ENCODE measurements around the gene KRT33A. TPM values are rescaled to one million over a fixed set of nuclear protein-coding genes. Genes with fewer than 3 reads are reported as not detected.

Gene KRT33A
- total RNA-seq, 4 donors from 2014 or later: 0.21 to 2.7 (median 1.9) TPM; not detected in 1

DNA sequence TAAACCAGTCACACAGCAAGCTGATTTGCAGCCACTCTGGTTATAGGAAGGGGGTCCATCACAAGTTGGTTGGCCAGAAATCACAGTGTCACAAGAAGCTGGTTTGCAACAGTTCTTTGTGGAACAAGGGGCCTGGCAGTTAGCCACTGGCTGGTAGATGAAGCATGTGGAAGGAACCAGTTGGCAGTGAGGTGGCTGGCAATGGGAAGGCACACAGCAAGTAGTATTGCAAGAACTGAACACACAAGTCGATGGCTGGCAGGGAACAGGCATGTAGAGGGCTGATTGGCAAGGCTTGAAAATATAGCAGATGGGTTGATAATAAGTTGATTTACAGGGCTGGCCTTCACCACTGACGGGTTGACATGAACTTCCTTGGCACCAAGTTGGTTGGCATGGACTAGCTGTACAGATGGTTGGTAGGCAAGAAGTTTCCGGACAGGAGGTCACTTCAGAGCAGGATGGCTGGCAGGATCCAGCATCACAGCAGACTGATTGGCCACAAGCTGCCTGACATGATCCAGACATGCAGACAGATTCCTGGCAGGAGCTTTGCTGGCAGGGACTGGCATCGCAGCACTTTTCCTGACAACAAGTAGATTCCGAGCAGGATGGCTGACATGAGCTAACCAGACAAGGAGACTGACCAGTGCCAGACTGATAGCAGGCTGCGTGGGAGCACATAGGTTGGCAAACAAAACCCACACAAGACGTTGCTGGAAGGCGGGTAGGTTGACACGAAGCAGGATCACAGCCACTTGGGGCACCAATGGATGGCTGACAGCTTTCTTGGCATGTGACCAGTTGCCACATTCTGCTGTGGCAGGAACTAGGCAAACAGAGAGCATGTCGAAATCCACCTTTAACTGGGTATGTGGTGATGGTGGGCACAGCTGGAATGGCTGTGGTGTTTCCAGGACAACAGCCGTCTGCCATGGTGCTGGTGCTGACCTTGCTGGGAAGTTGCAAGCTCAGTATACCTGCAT lies 48.4 kb downstream of the KRT33A start, which contains the start of gene KRTAP29-1:
Gene KRTAP29-1 (minus strand): TSS at position 936 of the 986 bp plus-strand sequence. CDS start 0 bp downstream, at position 936.
- WGBS, 2 donors: 46 to 51% methylated on average over 8 to 10 of the region's 11 CpGs
- H3K36me3 ChIP-seq: no peaks in the 10 kb centered on the region
- intact Hi-C loops (cut with DNase I): no loop called here
- TF ChIP-seq POLR2A (IDR thresholded peaks at IDR 0.05): no peak
- TF ChIP-seq, protein P1, sequence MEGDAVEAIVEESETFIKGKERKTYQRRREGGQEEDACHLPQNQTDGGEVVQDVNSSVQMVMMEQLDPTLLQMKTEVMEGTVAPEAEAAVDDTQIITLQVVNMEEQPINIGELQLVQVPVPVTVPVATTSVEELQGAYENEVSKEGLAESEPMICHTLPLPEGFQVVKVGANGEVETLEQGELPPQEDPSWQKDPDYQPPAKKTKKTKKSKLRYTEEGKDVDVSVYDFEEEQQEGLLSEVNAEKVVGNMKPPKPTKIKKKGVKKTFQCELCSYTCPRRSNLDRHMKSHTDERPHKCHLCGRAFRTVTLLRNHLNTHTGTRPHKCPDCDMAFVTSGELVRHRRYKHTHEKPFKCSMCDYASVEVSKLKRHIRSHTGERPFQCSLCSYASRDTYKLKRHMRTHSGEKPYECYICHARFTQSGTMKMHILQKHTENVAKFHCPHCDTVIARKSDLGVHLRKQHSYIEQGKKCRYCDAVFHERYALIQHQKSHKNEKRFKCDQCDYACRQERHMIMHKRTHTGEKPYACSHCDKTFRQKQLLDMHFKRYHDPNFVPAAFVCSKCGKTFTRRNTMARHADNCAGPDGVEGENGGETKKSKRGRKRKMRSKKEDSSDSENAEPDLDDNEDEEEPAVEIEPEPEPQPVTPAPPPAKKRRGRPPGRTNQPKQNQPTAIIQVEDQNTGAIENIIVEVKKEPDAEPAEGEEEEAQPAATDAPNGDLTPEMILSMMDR (IDR thresholded peaks at IDR 0.05): no peak
- DNase-seq: no peak
- H3K9me3 ChIP-seq: no peaks in the 10 kb centered on the region
- H3K4me1 ChIP-seq: peaks cover 0 to 23% (median 4%) of the 10 kb centered on the region in 3 donors
- H3K27me3 ChIP-seq: no peaks in the 10 kb centered on the region
- H3K27ac ChIP-seq: peak within 1 kb of the TSS in 3 of 4 donors; percentile 40 to 58 (median 56)
- no peak within 1 kb of the TSS for H3K4me3 ChIP-seq

DNA sequence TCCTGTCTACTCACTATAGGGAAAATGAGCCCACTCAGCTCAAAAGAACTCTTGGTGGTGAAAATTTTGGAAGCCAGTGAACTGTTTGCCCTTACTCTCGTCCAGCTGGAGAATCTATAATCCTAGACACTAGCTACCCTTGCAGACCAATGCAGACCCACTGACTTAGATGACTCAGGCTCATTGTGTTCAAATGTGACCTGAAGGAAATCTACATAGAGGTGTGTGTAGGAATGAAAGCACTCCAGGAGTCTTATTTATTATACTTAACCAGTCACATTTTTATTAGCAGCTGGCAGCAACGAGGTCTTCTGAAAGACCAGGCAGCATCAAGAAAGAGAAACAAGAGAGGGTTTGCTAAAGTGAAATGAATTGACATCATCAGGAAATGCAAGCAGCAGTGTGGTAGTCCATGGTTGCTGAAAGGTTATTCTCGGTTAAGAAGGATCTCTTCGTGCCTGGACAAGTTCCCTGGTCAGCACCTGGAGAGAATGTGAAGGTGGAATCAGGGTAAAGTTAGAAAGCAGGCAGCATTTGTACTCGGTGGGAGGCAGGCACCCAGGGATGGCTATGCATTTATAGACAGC lies 49.3 kb downstream of the KRT33A start:
- no peak for TF ChIP-seq POLR2A (IDR thresholded peaks at IDR 0.05)
- TF ChIP-seq, protein P1 (IDR thresholded peaks at IDR 0.05): no peak
- peaks cover 0 to 27% (median 4%) of the 10 kb centered on the region in 3 donors for H3K4me1 ChIP-seq
- no peak for DNase-seq
- no peaks in the 10 kb centered on the region for H3K27me3 ChIP-seq
- no peak overlapping the region for H3K4me3 ChIP-seq
- H3K9me3 ChIP-seq: no peaks in the 10 kb centered on the region
- intact Hi-C loops (cut with DNase I): no loop called here
- 28 to 62% methylated on average over 5 of the region's 5 CpGs for WGBS, 2 donors
- H3K27ac ChIP-seq: peak overlapping the region in 3 of 4 donors; percentile 40 to 58 (median 56)
- H3K36me3 ChIP-seq: no peaks in the 10 kb centered on the region

DNA sequence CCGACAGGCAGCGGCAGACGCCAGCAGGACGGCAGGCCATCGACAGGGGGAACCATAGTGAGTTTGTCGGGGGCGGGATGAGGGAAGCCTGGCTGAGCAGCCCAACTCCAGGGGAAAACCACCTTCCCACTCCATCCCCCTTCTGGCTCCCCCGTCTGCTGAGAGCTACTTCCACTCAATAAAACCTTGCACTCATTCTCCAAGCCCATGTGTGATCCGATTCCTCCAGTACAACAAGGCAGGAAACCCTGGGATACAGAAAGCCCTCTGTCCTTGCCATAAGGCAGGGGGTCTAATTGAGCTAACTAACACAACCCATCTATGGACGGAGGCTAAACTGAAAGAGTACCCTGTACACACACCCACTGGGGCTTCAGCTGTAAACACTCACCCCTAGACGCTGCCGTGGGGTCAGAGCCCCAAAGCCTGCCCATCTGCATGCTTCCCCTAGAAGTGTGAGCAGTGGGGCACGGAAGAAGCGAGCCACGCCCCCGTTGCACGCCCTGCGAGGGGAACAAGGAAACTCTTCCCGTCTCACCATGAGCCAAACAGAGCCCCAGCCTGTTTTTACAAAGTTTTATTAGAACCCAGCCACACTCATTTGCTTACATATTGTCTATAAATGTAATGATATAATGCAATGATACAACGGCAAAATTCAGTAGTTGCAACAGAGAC lies 52.0 kb downstream of the KRT33A start:
- TF ChIP-seq POLR2A (IDR thresholded peaks at IDR 0.05): no peak
- TF ChIP-seq, protein P1 (IDR thresholded peaks at IDR 0.05): no peak
- DNase-seq: no peak
- Histone ChIP-seq H3K4me3 (no peak overlapping the region), H3K36me3 (no peaks in the 10 kb centered on the region), H3K27me3 (no peaks in the 10 kb centered on the region), H3K4me1 (peaks cover 0 to 30% (median 4%) of the 10 kb centered on the region in 3 donors), H3K9me3 (no peaks in the 10 kb centered on the region), H3K27ac (no peak overlapping the region)
- 90 to 96% methylated on average over 8 to 20 of the region's 20 CpGs for WGBS, 2 donors
- intact Hi-C loops (cut with DNase I): no loop called here

DNA sequence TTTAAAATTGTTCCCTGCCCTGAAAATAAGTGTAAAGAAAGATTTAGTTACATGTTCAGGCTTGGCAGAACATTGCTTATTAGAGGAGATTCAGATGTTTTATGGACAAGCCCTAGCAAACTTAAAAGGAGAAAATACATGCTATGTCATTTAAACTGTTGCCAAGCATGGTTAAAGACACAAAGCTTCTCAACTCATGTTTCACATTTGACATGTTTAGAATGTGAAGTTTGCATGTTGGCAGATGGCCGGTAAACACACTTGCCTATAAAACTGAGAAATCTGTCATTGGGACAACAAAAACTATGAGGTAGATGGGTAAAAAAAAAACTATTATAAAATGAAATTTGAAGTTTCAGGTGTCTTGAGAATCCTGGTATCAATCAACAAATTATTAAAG lies 53.8 kb downstream of the KRT33A start:
- Histone ChIP-seq H3K36me3 (no peaks in the 10 kb centered on the region), H3K9me3 (no peaks in the 10 kb centered on the region), H3K27me3 (no peaks in the 10 kb centered on the region), H3K4me1 (peaks cover 0 to 21% (median 2%) of the 10 kb centered on the region in 3 donors), H3K4me3 (no peak overlapping the region), H3K27ac (no peak overlapping the region)
- no peak for DNase-seq
- WGBS, 2 donors: 21 to 35% methylated on average over 1 of the region's 1 CpG
- TF ChIP-seq POLR2A (IDR thresholded peaks at IDR 0.05): no peak
- TF ChIP-seq, protein P1 (IDR thresholded peaks at IDR 0.05): no peak
- intact Hi-C loops (cut with DNase I): no loop called here

Other genes with a start within 250 kb of the KRT33A start
- gene KRTAP4-16, start 248.6 kb downstream of the KRT33A start, total RNA-seq: not detected
- gene KRTAP4-9, start 245.4 kb downstream of the KRT33A start, total RNA-seq: not detected
- under 1 TPM in 1 of 4 donors, not detected in 3; 0.22 TPM for gene KRTAP4-11, start 232.5 kb downstream of the KRT33A start, total RNA-seq
- gene KRTAP4-12, start 226.6 kb downstream of the KRT33A start, total RNA-seq: not detected
- gene KRTAP4-6, start 210.3 kb downstream of the KRT33A start, total RNA-seq: not detected
- gene KRTAP4-5, start 201.0 kb downstream of the KRT33A start, total RNA-seq: not detected
- gene KRTAP4-4, start 190.1 kb downstream of the KRT33A start, total RNA-seq: not detected
- gene KRTAP4-3, start 182.6 kb downstream of the KRT33A start, total RNA-seq: not detected
- not detected for gene KRTAP4-2, start 172.6 kb downstream of the KRT33A start, total RNA-seq
- gene KRTAP4-1, start 165.9 kb downstream of the KRT33A start, total RNA-seq: not detected
- not detected for gene KRTAP9-1, start 160.9 kb downstream of the KRT33A start, total RNA-seq
- gene KRTAP9-2, start 124.2 kb downstream of the KRT33A start, total RNA-seq: not detected
- not detected for gene KRTAP9-3, start 118.4 kb downstream of the KRT33A start, total RNA-seq
- gene KRTAP9-8, start 112.8 kb downstream of the KRT33A start, total RNA-seq: not detected
- gene KRTAP9-4, start 101.1 kb downstream of the KRT33A start, total RNA-seq: not detected
- not detected for gene KRTAP9-9, start 95.4 kb downstream of the KRT33A start, total RNA-seq
- gene KRTAP9-6, start 85.5 kb downstream of the KRT33A start, total RNA-seq: not detected
- gene KRTAP9-7, start 75.1 kb downstream of the KRT33A start, total RNA-seq: not detected
- gene KRTAP29-1, start 48.0 kb downstream of the KRT33A start, total RNA-seq: not detected
- not detected for gene KRTAP16-1, start 41.5 kb downstream of the KRT33A start, total RNA-seq
- not detected for gene KRTAP17-1, start 35.1 kb downstream of the KRT33A start, total RNA-seq
- gene KRT33B, start 19.0 kb upstream of the KRT33A start, total RNA-seq: under 1 TPM in 2 of 4 donors, not detected in 2; 0.32 to 0.57 TPM
- 1 to 10 TPM in 1 of 4 donors, under 1 TPM in 3; 0.40 to 1.1 (median 0.64) TPM for gene KRT34, start 31.5 kb upstream of the KRT33A start, total RNA-seq
- 1 to 10 TPM in 2 of 4 donors, under 1 TPM in 1, not detected in 1; 0.79 to 2.5 (median 1.5) TPM for gene KRT31, start 46.8 kb upstream of the KRT33A start, total RNA-seq
- not detected for gene KRT37, start 73.8 kb upstream of the KRT33A start, total RNA-seq
- gene KRT38, start 90.2 kb upstream of the KRT33A start, total RNA-seq: under 1 TPM in 1 of 4 donors, not detected in 3; 0.18 TPM
- gene KRT32, start 116.6 kb upstream of the KRT33A start, total RNA-seq: 10 to 100 TPM in 1 of 4 donors, 1 to 10 TPM in 2, under 1 TPM in 1; 0.61 to 12.8 (median 4.6) TPM
- not detected for gene KRT35, start 130.3 kb upstream of the KRT33A start, total RNA-seq
- gene KRT36, start 139.1 kb upstream of the KRT33A start, total RNA-seq: under 1 TPM in 1 of 4 donors, not detected in 3; 0.38 TPM
- gene KRT13, start 154.8 kb upstream of the KRT33A start, total RNA-seq: over 10,000 TPM; 27,182 to 79,363 (median 33,601) TPM
- gene KRT15, start 168.1 kb upstream of the KRT33A start, total RNA-seq: 1,000 to 10,000 TPM in 3 of 4 donors, 100 to 1,000 TPM in 1; 743 to 2,833 (median 2,484) TPM
- 1,000 to 10,000 TPM in 2 of 4 donors, 100 to 1,000 TPM in 2; 589 to 1,442 (median 1,001) TPM for gene KRT19, start 177.5 kb upstream of the KRT33A start, total RNA-seq
- under 1 TPM in 2 of 4 donors, not detected in 2; 0.19 to 0.61 TPM for gene KRT9, start 221.2 kb upstream of the KRT33A start, total RNA-seq
- 1,000 to 10,000 TPM in 2 of 4 donors, 100 to 1,000 TPM in 2; 115 to 7,717 (median 1,579) TPM for gene KRT14, start 236.1 kb upstream of the KRT33A start, total RNA-seq